ENCODE measurements around the gene KIRREL2. TPM values are rescaled to one million over a fixed set of nuclear protein-coding genes. Genes with fewer than 3 reads are reported as not detected.
"Not testable (repeated sequence)": the region's sequence is repeated elsewhere in the genome, so short reads cannot be mapped to it uniquely, and the experiment has no call there.

The KIRREL2 gene
- total RNA-seq, 1 donor from 2014 or later, result not detected

DNA sequence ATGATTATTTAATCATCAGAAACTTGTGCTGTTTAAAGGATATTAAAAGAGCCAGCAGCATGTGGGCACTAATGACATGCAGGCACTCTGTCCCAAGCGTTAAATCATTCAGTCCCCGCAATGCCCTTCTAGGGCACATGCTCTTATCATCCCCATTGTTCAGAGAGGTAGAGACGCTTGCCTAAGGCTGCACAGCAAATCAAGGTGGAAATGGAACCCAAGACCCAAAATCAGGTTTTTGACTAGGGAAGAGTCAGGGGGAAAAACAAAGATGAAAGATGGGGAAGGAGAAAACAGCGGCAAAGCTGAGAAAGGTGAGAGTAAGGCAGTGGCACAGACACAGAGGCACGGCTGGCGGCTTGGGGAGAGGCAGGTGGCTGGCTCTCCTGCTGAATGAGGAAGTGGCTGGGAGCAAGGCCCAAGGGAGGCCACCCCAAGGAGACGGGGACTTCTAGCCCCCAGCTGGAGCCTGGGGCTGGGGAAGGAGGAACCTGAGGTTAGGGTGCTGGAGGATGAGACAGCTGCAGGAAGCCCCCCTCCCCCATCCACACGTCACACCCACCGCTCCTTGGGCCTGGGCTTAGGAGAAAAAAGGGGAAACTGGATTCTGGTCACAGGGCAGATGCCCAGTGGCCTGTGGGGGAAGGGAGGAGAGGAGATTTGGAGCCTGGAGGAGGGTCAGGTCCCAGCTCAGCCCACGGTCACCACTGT is 52.4 kb downstream of the KIRREL2 start:
- DNase-seq (ENCODE audit: low spot score), result peak; percentile 94

DNA sequence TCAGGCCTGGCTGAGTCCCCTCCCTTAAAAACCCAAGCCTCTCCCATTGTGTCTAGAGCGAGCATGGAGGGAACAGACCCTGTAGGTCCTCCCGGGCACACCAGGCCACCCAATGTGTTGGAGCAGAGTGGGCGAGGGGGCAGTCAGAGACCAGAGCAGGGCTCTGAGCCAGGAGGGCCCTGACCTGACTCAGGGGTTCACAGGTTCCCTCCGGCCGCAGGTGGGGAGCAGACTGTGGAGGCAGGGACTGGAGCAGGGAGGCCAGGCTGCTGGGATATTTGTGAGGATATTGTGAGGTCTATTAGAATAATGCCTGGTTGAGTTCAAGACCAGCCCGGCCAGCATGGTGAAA is 52.9 kb downstream of the KIRREL2 start:
- intact Hi-C loops (cut with DNase I), result no loop called here
- DNase-seq (ENCODE audit: low spot score), result no peak

More for the DNA sequence above, 52.4 kb downstream of the KIRREL2 start:
- intact Hi-C loops (cut with DNase I), result no loop called here

DNA sequence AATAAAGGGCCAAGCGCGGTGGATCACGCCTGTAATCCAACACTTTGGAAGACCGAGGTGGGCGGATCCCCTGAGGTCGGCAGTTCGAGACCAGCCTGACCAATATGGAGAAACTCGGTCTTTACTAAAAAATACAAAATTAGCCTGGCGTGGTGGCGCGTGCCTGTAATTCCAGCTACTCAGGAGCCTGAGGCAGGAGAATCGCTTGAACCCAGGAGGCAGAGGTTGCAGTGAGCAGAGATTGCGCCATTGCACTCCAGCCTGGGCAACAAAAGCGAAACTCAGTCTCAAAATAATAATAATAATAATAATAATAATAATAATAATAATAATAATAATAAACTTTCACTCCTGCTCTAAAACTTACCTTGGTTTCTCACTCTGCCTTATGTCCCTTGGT is 53.6 kb downstream of the KIRREL2 start:
- intact Hi-C loops (cut with DNase I); DNase-seq (ENCODE audit: low spot score): not testable (repeated sequence)

DNA sequence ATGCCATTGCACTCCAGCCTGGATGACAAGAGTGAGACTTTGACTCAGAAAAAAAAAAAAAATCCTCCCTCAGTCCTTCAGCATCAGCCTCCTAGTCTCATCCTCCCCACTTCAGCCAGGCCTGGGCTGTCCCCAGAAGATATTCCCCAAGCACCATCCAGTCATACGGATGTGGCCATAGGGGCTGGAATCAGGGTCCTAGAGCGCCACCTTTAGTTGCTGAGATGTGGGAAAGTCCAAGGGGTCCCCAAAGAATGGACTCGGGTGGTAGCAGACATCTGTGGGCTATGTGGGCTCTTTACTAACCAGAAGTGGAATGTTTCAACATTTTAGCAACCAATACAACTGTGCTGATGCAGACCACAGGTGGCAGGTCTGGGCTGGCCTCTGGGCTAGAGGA is 54.5 kb downstream of the KIRREL2 start:
- no peak for DNase-seq (ENCODE audit: low spot score)
- intact Hi-C loops (cut with DNase I), result no loop called here

DNA sequence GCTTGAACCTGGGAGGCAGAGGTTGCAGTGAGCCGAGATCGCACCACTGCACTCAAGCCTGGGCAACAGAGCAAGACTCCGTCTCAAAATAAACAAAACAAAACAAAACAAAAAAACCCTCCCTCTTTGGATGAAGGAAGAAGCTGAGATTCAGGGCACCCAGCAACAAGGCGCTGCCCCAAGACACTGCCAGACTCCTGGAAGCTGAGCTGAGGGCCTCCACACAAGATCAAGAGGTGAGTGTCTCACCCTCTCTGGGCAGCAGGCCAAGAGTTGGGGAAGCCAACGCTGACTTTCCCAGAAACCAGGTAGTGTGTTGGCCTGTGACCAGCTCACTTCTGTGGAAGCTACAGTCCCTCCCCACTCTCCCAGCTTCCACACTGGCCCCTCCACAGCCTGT is 55.1 kb downstream of the KIRREL2 start:
- intact Hi-C loops (cut with DNase I), result no loop called here
- no peak for DNase-seq (ENCODE audit: low spot score)

DNA sequence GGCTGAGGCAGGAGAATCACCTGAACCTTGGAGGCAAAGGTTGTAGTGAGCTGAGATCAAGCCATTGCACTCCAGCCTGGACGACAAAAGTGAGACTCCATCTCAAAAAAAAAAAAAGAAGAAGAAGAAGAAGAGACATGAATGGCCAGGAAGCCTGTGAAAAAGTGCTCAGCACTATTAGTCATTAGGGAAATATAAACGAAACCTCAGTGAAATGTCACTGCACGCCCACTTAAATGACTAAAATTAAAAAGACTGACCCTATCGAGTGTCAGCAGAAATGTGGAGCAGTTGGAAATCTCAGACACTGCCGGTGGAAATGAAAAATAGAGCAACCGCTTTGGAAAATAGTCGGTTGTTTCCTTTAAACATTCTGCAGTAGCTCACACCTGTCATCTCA is 56.9 kb downstream of the KIRREL2 start:
- intact Hi-C loops (cut with DNase I), result no loop called here
- DNase-seq (ENCODE audit: low spot score), result no peak

DNA sequence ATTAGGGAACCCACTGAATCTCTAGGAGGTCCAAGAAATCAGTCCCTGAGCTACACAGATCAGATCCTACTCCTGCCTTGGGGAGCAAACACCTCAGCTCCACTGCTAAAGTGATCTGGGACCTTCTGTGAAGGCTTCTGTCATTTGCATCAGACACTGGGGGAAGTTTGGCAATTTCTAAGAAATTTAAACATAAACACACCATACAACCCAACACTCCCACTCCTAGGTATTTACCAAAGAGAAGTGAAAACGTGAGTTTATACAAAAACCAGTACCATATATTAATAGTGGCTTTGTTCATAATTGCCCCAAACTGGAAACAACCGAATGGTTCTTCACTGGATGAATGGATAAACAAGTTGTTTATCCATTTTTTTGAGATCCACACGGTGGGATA is 58.7 kb downstream of the KIRREL2 start:
- DNase-seq (ENCODE audit: low spot score), result no peak

More for the DNA sequence above, 58.7 kb downstream of the KIRREL2 start:
- intact Hi-C loops (cut with DNase I), result no loop called here

Other genes starting within 250 kb of the KIRREL2 start
- gene HAUS5, start 244.2 kb upstream of the KIRREL2 start, total RNA-seq, result 5.9 TPM
- gene RBM42, start 227.9 kb upstream of the KIRREL2 start, total RNA-seq, result 56.2 TPM
- gene ETV2, start 215.2 kb upstream of the KIRREL2 start, total RNA-seq, result 0.78 TPM
- 1,054 TPM for gene COX6B1, start 208.6 kb upstream of the KIRREL2 start, total RNA-seq
- gene UPK1A, start 190.4 kb upstream of the KIRREL2 start, total RNA-seq, result not detected
- 0.13 TPM for gene ZBTB32, start 152.4 kb upstream of the KIRREL2 start, total RNA-seq
- 19.9 TPM for gene KMT2B, start 138.9 kb upstream of the KIRREL2 start, total RNA-seq
- gene IGFLR1, start 114.5 kb upstream of the KIRREL2 start, total RNA-seq, result 4.2 TPM
- 24.9 TPM for gene U2AF1L4, start 111.5 kb upstream of the KIRREL2 start, total RNA-seq
- gene PSENEN, start 111.3 kb upstream of the KIRREL2 start, total RNA-seq, result 43.2 TPM
- 9.6 TPM for gene LIN37, start 108.3 kb upstream of the KIRREL2 start, total RNA-seq
- gene HSPB6, start 99.9 kb upstream of the KIRREL2 start, total RNA-seq, result 863 TPM
- 11.7 TPM for gene PROSER3, start 98.7 kb upstream of the KIRREL2 start, total RNA-seq
- 8.8 TPM for gene ARHGAP33, start 81.3 kb upstream of the KIRREL2 start, total RNA-seq
- not detected for gene PRODH2, start 44.1 kb upstream of the KIRREL2 start, total RNA-seq
- gene NPHS1, start 4.4 kb upstream of the KIRREL2 start, total RNA-seq, result not detected
- 39.9 TPM for gene APLP1, start 11.7 kb downstream of the KIRREL2 start, total RNA-seq
- gene NFKBID, start 43.6 kb downstream of the KIRREL2 start, total RNA-seq, result 3.1 TPM
- gene HCST, start 45.6 kb downstream of the KIRREL2 start, total RNA-seq, result 5.4 TPM
- 16.9 TPM for gene TYROBP, start 51.4 kb downstream of the KIRREL2 start, total RNA-seq
- gene LRFN3, start 79.5 kb downstream of the KIRREL2 start, total RNA-seq, result 8.8 TPM
- gene SDHAF1, start 138.3 kb downstream of the KIRREL2 start, total RNA-seq, result 11.0 TPM
- gene SYNE4, start 151.9 kb downstream of the KIRREL2 start, total RNA-seq, result 0.13 TPM
- 10.9 TPM for gene ALKBH6, start 157.3 kb downstream of the KIRREL2 start, total RNA-seq
- gene CLIP3, start 176.0 kb downstream of the KIRREL2 start, total RNA-seq, result 7.1 TPM
- 3.9 TPM for gene THAP8, start 197.4 kb downstream of the KIRREL2 start, total RNA-seq
- 6.1 TPM for gene WDR62, start 198.0 kb downstream of the KIRREL2 start, total RNA-seq

Data from cardiac septum (tissue), 1 donor.